H1 (cell line): ENCODE results near the gene CMIP. TPM values are rescaled to one million over a fixed set of nuclear protein-coding genes. Genes with fewer than 3 reads are reported as not detected.

Experiments used
- EGR1 ChIP-seq: IDR thresholded peaks from 2 replicates; pipeline ENCODE4 v1.6.1; 2011; ENCODE audit warnings: low read depth, low read length, borderline replicate concordance
- KDM5A ChIP-seq: fragments of 200-600 bp; IDR thresholded peaks from 2 replicates; pipeline ENCODE4 v1.7.1; 2012; ENCODE audit warnings: mild to moderate bottlenecking, low read length, inconsistent platforms, mixed read lengths
- MAFK ChIP-seq: IDR thresholded peaks from 2 replicates; pipeline ENCODE4 v1.6.1; 2012; ENCODE audit warnings: low read depth, mild to moderate bottlenecking, improper control_type of control experiment, low read length
- POU5F1 ChIP-seq: IDR thresholded peaks from 2 replicates; pipeline ENCODE4 v1.6.1; 2011; ENCODE audit warnings: low read depth, mild to moderate bottlenecking, low read length, moderate library complexity
- RNF2 ChIP-seq: fragments of 200-900, 300-1000 bp; sonication (generic); IDR thresholded peaks from 2 replicates; pipeline ENCODE4 v1.7.1; 2016; ENCODE audit warnings: borderline replicate concordance, low read depth, mild to moderate bottlenecking, antibody characterized with exemption, low read length; ENCODE audit not compliant: poor library complexity, severe bottlenecking; ENCODE audit errors: missing control alignments
- SIN3A ChIP-seq, 2 experiments: IDR thresholded peaks in 1 of 2; conservative IDR thresholded peaks in 1 of 2; 2 replicates each; pipeline ENCODE4 v1.6.1; 2011 to 2012; ENCODE audit warnings: low read length in 2 of 2, improper control_type of control experiment in 1 of 2, low read depth in 1 of 2, mild to moderate bottlenecking in 1 of 2
- SP1 ChIP-seq: IDR thresholded peaks from 2 replicates; pipeline ENCODE4 v1.6.1; 2011; ENCODE audit warnings: low read depth, low read length
- SRF ChIP-seq: IDR thresholded peaks from 2 replicates; pipeline ENCODE4 v1.6.1; 2011; ENCODE audit warnings: mild to moderate bottlenecking, low read depth, low read length, moderate library complexity
- polyA plus RNA-seq, 7 experiments: library from polyadenylated mRNA; depleted of rRNA in 3 of 7; stranded (reverse) in 5 of 7; unstranded in 2 of 7; fragments of >200 nt in 5 of 7; fragments of 200-250 nt in 2 of 7; gene quantifications; 1 replicate in 5 of 7; 2 replicates in 1 of 7; 4 replicates in 1 of 7; pipeline versions ENCODE4 v1.2.1 to v1.2.3, GENCODE V29; 2011 to 2013; ENCODE audit warnings: missing spikeins in 2 of 7, mixed read lengths in 2 of 7
- total RNA-seq: library from RNA; stranded (reverse); fragmentation: NEBNext Ultra II Directional; extraction: Animal tissue kit (Norgen Biotek cat#: 25700); gene quantifications from 2 replicates; pipeline ENCODE4 v1.2.1, GENCODE V29; 2021
- TF ChIP-seq, protein P1 (sequence below): IDR thresholded peaks from 2 replicates; pipeline ENCODE4 v1.6.1; 2011; ENCODE audit warnings: low read depth, mild to moderate bottlenecking, low read length; ENCODE audit not compliant: insufficient read depth

CMIP gene
- total and polyA plus RNA-seq, 2 of the 8 experiments (the other 6 are each of a cell fraction or from before 2014, with no cell fraction given): 7.9 to 53.2 TPM

- TF ChIP-seq POU5F1 (no peak), KDM5A (no peak), EGR1 (no peak), MAFK (no peak), SIN3A (conservative IDR thresholded peaks at IDR 0.05 in 1 of 2, IDR thresholded peaks at IDR 0.05 in 1 of 2; ENCODE audit: low read depth in 1 of 2, low read length in 2 of 2) (no peak), RNF2 (no peak), SP1 (no peak), SRF (no peak)
- TF ChIP-seq, protein P1, sequence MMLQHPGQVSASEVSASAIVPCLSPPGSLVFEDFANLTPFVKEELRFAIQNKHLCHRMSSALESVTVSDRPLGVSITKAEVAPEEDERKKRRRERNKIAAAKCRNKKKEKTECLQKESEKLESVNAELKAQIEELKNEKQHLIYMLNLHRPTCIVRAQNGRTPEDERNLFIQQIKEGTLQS: no peak
These were observed 25.3 kb downstream of the CMIP start (continued) for GRCh38 chr16:81469710-81470535.
